Endothelial cell of umbilical vein (primary cell): ENCODE data around the gene ESPNL.

Experiments used
- EZH2 ChIP-seq: IDR thresholded peaks from 2 replicates; pipeline ENCODE4 v1.6.1; 2012; ENCODE audit warnings: borderline replicate concordance, low read depth, mild to moderate bottlenecking, moderate library complexity, low read length, inconsistent platforms; ENCODE audit not compliant: severe bottlenecking
- MYC ChIP-seq: IDR thresholded peaks from one replicate; pipeline ENCODE4 v1.6.1; 2011; ENCODE audit warnings: mild to moderate bottlenecking, low read depth, low read length
- POLR2A ChIP-seq: IDR thresholded peaks from 2 replicates; pipeline ENCODE4 v1.6.1; 2012; ENCODE audit warnings: low read depth, mild to moderate bottlenecking, control low read depth, low read length
- POLR2AphosphoS5 ChIP-seq: IDR thresholded peaks from 2 replicates; pipeline ENCODE4 v1.6.1; 2012; ENCODE audit warnings: low read depth, mild to moderate bottlenecking, control low read depth, low read length, moderate library complexity; ENCODE audit not compliant: insufficient read depth
- TF ChIP-seq, protein P1 (sequence below), 2 donors: IDR thresholded peaks; 1 replicate in 1 of 2; 2 replicates in 1 of 2; pipeline ENCODE4 v1.5.1; 2011; ENCODE audit warnings: low read length in 2 of 2, mild to moderate bottlenecking in 2 of 2, moderate library complexity in 2 of 2, control low read depth in 1 of 2, inconsistent platforms in 1 of 2, low read depth in 1 of 2; ENCODE audit not compliant: insufficient read depth in 1 of 2; ENCODE audit errors: extremely low read depth in 1 of 2

GRCh38 chr2:238053191-238053776 lies 46.9 kb upstream of the ESPNL start:
- TF ChIP-seq POLR2A: no peak
- TF ChIP-seq, protein P1, sequence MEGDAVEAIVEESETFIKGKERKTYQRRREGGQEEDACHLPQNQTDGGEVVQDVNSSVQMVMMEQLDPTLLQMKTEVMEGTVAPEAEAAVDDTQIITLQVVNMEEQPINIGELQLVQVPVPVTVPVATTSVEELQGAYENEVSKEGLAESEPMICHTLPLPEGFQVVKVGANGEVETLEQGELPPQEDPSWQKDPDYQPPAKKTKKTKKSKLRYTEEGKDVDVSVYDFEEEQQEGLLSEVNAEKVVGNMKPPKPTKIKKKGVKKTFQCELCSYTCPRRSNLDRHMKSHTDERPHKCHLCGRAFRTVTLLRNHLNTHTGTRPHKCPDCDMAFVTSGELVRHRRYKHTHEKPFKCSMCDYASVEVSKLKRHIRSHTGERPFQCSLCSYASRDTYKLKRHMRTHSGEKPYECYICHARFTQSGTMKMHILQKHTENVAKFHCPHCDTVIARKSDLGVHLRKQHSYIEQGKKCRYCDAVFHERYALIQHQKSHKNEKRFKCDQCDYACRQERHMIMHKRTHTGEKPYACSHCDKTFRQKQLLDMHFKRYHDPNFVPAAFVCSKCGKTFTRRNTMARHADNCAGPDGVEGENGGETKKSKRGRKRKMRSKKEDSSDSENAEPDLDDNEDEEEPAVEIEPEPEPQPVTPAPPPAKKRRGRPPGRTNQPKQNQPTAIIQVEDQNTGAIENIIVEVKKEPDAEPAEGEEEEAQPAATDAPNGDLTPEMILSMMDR (IDR thresholded peaks at IDR 0.05; ENCODE audit: extremely low read depth in 1 of 2, insufficient read depth in 1 of 2, low read depth in 1 of 2, low read length in 2 of 2): no peak
- TF ChIP-seq MYC: no peak
- TF ChIP-seq EZH2: no peak
- TF ChIP-seq POLR2AphosphoS5: no peak
